Osteoblast (primary cell): ENCODE measurements around the gene COL6A2. TPM values are rescaled to one million over a fixed set of nuclear protein-coding genes. Genes with fewer than 3 reads are reported as not detected.

ENCODE experiments used
- DNase-seq: peaks from one replicate; pipeline ENCODE4 v3.0.0; 2011; ENCODE audit warnings: low spot score, mixed read lengths; ENCODE audit not compliant: insufficient read length; ENCODE audit errors: missing footprints
- H2AFZ ChIP-seq: 2 replicates; pipeline ENCODE4 v1.6.0; 2011; ENCODE audit warnings: mild to moderate bottlenecking, low read length
- H3K27ac ChIP-seq: 2 replicates; pipeline ENCODE4 v1.5.1; 2011; ENCODE audit warnings: mild to moderate bottlenecking, low read depth, low read length, moderate library complexity
- H3K27me3 ChIP-seq: 2 replicates; pipeline ENCODE4 v1.6.0; 2012; ENCODE audit warnings: mild to moderate bottlenecking, control low read depth, inconsistent platforms, low read length, moderate library complexity; ENCODE audit not compliant: insufficient read depth
- H3K36me3 ChIP-seq: 2 replicates; pipeline ENCODE4 v1.5.1; 2011; ENCODE audit warnings: mild to moderate bottlenecking, low read length, control low read depth, moderate library complexity; ENCODE audit not compliant: insufficient read depth
- H3K4me1 ChIP-seq: 2 replicates; pipeline ENCODE4 v1.5.1; 2011; ENCODE audit warnings: mild to moderate bottlenecking, low read length, control low read depth, moderate library complexity; ENCODE audit not compliant: insufficient read depth
- H3K4me2 ChIP-seq: 2 replicates; pipeline ENCODE4 v1.6.0; 2011; ENCODE audit warnings: mild to moderate bottlenecking, low read length; ENCODE audit not compliant: insufficient read depth
- H3K4me3 ChIP-seq: fragments of 200-600 bp; sonication (generic); 3 replicates; pipeline ENCODE4 v1.5.1; 2012; ENCODE audit warnings: mild to moderate bottlenecking, low read length, inconsistent platforms; ENCODE audit not compliant: insufficient read depth
- H3K79me2 ChIP-seq: 2 replicates; pipeline ENCODE4 v1.6.0; 2012; ENCODE audit warnings: mild to moderate bottlenecking, low read length, control low read depth, inconsistent platforms; ENCODE audit not compliant: insufficient read depth
- H3K9me3 ChIP-seq: 2 replicates; pipeline ENCODE4 v1.5.1; 2011; ENCODE audit warnings: low read depth, low read length, control low read depth
- H4K20me1 ChIP-seq: 2 replicates; pipeline ENCODE4 v1.6.0; 2012; ENCODE audit warnings: mild to moderate bottlenecking, low read length, control low read depth; ENCODE audit not compliant: insufficient read depth
- total RNA-seq: library from RNA; depleted of rRNA; stranded (reverse); fragments of >200 nt; gene quantifications from 2 replicates; pipeline ENCODE4 v1.2.3, GENCODE V29; 2012
- TF ChIP-seq, protein P1 (sequence below): IDR thresholded peaks from 2 replicates; pipeline ENCODE4 v1.5.1; 2011; ENCODE audit warnings: mild to moderate bottlenecking, low read depth, low read length, moderate library complexity; ENCODE audit errors: extremely low read depth

Gene COL6A2
- total RNA-seq, 1 donor: 1,265 TPM

DNA sequence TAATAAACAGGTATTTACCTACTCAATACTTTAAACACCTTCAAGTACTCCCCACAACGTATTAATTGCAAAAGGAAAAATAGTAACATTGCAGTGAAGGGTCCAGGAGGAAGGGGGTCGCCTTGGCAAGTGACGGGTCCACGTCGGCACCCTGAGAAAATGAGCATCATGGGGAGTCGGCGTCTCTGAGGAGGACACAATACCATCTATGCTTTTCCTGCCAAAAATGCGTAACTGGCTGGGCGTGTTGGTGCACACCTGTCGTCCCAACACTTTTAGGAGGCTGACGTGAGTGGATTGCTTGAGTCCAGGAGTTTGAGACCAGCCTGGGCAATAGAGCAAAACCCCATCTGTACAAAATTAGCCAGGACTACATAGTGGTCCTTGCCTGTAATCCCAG is 50.2 kb downstream of the COL6A2 start:
- no peaks in the 10 kb centered on the region for H4K20me1 ChIP-seq
- H3K9me3 ChIP-seq: no peaks in the 10 kb centered on the region
- H3K27ac ChIP-seq: no peak overlapping the region
- peaks cover 4% of the 10 kb centered on the region for H3K4me1 ChIP-seq
- no peak overlapping the region for H3K4me3 ChIP-seq
- no peaks in the 10 kb centered on the region for H3K27me3 ChIP-seq
- no peaks in the 10 kb centered on the region for H3K79me2 ChIP-seq
- DNase-seq: peak; percentile 51
- H2AFZ ChIP-seq: no peak overlapping the region
- no peaks in the 10 kb centered on the region for H3K36me3 ChIP-seq
- TF ChIP-seq, protein P1, sequence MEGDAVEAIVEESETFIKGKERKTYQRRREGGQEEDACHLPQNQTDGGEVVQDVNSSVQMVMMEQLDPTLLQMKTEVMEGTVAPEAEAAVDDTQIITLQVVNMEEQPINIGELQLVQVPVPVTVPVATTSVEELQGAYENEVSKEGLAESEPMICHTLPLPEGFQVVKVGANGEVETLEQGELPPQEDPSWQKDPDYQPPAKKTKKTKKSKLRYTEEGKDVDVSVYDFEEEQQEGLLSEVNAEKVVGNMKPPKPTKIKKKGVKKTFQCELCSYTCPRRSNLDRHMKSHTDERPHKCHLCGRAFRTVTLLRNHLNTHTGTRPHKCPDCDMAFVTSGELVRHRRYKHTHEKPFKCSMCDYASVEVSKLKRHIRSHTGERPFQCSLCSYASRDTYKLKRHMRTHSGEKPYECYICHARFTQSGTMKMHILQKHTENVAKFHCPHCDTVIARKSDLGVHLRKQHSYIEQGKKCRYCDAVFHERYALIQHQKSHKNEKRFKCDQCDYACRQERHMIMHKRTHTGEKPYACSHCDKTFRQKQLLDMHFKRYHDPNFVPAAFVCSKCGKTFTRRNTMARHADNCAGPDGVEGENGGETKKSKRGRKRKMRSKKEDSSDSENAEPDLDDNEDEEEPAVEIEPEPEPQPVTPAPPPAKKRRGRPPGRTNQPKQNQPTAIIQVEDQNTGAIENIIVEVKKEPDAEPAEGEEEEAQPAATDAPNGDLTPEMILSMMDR: no peak
- no peak overlapping the region for H3K4me2 ChIP-seq

DNA sequence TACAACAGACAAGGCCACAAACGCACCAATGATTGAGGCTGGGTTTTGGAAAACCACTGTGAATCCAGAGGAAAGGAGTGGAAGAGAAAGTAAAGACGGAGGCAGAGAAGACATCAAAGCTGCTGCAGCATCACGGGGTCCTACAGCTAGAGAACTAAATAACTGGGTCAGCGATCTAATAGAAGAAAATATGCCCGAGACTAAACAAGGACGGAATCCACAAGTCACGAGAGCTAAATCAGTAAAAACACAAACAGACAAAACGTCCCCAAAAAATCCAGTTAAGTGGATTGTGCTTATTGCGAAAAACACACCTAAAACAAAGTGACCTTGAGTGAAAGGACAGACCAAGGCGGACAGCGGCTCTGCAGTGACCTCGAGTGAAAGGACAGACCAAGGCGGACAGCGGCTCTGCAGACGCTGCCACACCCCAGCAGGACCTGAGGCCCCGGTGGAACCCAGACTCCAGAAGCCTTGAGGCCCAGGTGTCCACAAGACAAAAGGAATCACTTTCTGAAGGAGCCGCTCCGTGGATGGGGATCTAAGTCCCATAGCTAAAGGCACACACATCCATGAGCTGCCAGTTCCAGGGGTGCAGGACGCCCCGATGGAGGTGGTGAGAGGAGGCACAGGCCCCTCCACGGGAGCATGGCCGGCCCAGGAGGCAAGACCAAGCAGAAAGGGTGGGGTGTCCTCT is 51.4 kb downstream of the COL6A2 start:
- no peaks in the 10 kb centered on the region for H3K79me2 ChIP-seq
- H3K9me3 ChIP-seq: no peaks in the 10 kb centered on the region
- no peak overlapping the region for H2AFZ ChIP-seq
- no peaks in the 10 kb centered on the region for H3K27me3 ChIP-seq
- no peak overlapping the region for H3K4me3 ChIP-seq
- H3K4me1 ChIP-seq: peaks cover 4% of the 10 kb centered on the region
- H4K20me1 ChIP-seq: no peaks in the 10 kb centered on the region
- H3K27ac ChIP-seq: no peak overlapping the region
- H3K36me3 ChIP-seq: no peaks in the 10 kb centered on the region
- no peak overlapping the region for H3K4me2 ChIP-seq
- DNase-seq: peak; percentile 74
- TF ChIP-seq, protein P1: no peak

DNA sequence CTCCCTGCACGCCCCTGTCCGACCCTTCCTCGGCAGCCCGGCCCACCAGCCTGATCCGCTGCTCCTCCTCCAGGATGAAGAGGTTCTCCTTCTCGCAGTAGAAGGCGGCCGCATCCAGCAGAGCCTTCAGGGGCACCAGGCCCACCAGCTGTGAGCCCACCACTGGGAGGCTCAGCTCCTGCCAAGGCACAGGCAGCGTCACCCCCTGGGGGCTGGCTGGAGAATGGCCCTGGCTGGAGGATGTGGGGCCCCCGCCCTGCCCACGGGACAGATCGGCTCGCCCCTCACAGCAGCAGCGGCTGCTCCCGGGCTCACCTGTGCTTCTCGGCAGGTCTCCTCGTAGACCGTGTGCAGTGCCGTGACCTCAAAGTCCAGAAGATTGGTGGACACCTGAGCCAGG is 52.2 kb downstream of the COL6A2 start:
- no peaks in the 10 kb centered on the region for H3K79me2 ChIP-seq
- no peak overlapping the region for H3K4me3 ChIP-seq
- H3K36me3 ChIP-seq: no peaks in the 10 kb centered on the region
- no peaks in the 10 kb centered on the region for H4K20me1 ChIP-seq
- H3K27me3 ChIP-seq: no peaks in the 10 kb centered on the region
- peaks cover 4% of the 10 kb centered on the region for H3K4me1 ChIP-seq
- H3K9me3 ChIP-seq: no peaks in the 10 kb centered on the region
- H3K4me2 ChIP-seq: no peak overlapping the region
- DNase-seq: no peak
- TF ChIP-seq, protein P1: no peak
- H2AFZ ChIP-seq: no peak overlapping the region
- H3K27ac ChIP-seq: no peak overlapping the region

DNA sequence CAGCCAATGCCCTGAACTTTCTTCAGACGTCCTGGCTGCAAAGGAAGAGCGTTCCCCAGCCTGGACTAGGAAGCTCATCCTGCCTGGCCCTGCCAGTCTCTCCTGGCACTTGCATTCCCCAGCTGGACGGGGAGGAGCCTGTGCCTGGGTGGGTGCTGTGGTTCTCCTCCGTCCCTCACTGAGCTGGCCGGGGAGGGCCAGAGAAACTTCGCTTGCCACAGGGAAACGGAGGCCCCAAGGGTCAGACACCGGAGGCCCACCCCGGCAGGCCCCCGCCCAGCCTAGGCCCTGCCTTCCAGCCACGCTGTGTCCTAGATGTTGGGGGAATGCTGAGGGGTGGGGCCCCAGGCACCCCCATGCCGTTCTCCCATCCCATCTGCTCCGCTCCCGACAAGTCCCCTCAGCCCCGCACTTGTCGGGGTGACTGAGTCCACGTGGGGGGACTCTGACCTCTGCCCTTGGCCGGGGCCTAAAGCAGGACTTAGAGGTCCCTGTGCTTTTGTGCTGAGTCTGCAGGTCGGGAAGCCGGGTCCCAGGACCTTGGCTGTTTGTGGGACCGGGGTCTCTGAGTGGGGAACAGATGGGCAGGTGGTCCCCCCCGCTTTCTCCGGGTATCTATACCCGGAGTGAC is 52.7 kb downstream of the COL6A2 start:
- Histone ChIP-seq H3K27me3 (no peaks in the 10 kb centered on the region), H4K20me1 (no peaks in the 10 kb centered on the region), H3K79me2 (no peaks in the 10 kb centered on the region), H3K27ac (no peak overlapping the region), H3K4me3 (no peak overlapping the region), H2AFZ (no peak overlapping the region), H3K36me3 (no peaks in the 10 kb centered on the region), H3K4me2 (no peak overlapping the region), H3K9me3 (no peaks in the 10 kb centered on the region), H3K4me1 (peaks cover 4% of the 10 kb centered on the region)
- TF ChIP-seq, protein P1: no peak
- DNase-seq: peak; percentile 84
